T-helper 1 cell (primary cell): ENCODE data around the gene PGP.

Experiments
- DNase-seq, 5 donors: peaks; one replicate each; pipeline ENCODE4 v3.0.0-alpha.2; 2012 to 2020

The PGP gene

DNA sequence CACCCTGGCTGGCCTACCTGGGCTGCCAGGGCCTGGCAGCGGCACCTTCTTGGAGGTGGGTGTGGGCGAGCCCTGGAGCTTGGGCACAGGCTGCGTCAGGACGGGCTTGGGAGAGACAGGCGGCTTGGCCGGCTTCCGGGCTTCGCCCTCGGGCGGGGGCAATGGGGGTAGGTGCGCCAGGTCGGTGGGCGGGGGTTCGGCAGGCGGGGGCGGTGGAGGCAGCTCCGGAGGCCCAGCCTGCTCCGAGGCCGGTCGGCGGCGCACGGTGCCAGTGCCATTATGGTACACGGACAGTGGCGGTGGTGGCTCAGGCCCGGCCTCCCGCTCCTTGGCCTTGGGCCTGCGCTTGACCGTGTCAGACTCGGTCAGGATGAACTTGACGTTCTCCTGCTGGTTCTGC is 35.1 kb downstream of the PGP start:
- no peak for DNase-seq

DNA sequence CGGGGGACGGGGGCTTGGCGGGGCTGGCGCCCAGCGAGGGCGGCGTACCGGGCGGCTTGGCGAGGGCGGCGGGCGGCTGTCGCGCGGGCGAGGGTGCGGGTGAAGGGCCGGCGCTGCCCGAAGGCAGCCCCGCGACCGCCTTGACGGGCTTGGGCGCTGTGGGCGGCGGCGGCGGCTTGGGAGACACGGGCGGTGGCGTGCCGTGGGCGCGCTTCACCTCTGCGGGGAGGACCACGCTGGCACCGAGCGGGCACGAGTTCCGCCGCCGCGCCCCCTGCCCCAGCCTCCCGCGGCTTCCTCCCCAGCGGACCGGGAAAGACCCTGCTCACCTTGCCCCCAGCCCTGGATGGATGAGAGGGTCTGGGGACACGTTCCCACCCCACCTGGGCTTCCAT is 35.5 kb downstream of the PGP start:
- DNase-seq, result no peak

DNA sequence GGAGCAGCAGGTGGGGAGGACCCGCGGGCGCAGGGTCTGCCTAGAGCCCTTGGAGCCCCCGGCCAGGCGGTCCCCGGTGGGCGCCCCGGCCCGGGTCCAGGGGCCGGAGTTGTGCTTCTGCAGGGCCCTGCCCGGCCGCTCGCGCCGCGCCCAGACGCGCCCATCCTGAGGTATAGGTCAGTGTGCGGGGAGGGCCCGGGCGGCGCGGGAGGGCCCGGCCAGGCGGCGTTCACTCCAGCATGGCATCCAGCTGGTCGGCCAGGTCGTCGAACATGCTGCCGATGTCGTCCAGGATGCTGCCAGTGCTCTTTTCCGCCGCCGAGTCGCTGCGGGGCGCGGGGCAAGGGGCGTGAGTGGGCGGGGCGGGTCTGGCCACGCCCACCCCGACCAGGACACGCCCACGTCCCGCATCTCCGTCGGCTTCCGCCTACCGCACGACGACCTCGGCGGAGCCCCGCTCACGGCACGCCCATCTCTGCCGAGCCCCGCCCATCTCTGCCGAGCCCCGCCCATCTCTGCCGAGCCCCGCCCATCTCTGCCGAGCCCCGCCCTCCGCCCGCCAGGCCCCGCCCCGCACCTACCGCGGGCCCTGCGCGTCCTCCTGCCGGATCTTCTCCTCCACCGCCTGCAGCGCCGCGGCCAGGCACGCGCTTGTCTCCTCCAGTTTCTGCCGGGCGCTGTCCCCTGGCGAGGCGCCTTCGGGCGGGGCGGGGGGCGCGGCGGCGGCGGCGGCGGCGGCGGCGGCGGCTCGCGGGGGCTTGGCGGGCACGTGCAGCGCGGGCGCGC is 36.1 kb downstream of the PGP start:
- DNase-seq, result peak in 2 of 5 donors; percentile 34 to 44

DNA sequence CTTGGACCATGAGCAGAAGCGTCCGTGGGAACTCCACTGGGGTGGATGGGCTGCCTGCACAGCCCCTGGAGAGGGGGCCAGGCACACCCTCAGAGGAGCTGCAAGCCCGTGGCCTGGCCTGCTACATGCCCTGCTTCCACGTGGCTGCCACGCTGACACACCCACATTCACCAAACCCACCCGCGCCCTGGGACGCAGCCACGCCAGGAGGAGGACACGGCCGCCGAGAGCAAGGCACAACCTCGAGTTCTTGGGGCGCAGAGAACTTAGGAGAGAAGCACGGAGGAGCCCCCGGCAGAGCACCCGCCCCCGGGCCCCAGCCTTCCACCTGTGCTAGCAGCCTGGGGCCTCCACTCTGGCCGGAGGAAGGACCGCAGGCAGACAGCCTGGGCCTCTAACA is 37.1 kb downstream of the PGP start:
- no peak for DNase-seq

DNA sequence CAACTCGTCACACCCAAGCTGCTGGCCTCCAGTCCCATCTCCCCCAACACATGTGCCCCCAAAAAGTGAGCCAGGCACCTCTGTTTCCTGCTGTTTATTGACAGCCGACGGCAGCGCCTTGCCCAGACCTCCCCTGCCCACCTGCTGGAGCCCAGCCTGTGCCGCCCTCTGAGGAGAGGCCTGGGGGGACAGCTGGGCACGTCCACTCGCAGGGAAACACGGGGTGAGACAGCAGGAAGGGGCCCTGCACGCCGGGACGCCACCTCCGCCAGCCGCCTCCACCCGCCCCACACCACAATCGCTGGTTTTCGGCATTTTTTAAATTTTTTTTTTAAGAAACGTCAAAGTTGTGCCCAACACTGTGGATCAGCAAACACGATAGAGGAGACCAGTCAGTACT is 37.5 kb downstream of the PGP start:
- DNase-seq, result no peak

DNA sequence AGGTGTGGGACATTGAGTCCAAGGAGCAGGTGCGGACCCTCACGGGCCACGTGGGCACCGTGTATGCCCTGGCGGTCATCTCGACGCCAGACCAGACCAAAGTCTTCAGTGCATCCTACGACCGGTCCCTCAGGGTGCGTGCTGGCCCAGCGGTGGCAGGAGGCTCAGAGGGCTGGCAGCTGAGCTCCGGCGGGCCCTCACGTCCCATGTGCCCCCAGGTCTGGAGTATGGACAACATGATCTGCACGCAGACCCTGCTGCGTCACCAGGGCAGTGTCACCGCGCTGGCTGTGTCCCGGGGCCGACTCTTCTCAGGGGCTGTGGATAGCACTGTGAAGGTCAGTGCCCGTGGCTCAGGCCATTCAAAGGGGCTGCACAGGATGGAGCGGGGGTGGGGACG is 38.6 kb downstream of the PGP start:
- no peak for DNase-seq

DNA sequence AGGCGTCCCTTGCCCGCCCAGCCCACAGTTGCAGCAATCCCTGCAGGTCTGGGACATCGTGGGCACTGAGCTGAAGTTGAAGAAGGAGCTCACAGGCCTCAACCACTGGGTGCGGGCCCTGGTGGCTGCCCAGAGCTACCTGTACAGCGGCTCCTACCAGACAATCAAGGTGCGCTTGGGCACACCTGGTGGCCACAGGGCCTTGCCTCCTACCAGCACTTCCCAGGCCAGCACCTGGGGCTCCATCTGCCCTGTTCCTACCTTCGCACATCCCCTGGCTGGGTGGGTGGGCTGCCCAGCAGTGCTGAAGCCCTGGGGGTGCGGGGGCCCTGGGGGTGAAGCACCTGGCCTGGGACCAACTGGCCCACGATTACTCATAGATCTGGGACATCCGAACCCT is 39.2 kb downstream of the PGP start:
- no peak for DNase-seq

DNA sequence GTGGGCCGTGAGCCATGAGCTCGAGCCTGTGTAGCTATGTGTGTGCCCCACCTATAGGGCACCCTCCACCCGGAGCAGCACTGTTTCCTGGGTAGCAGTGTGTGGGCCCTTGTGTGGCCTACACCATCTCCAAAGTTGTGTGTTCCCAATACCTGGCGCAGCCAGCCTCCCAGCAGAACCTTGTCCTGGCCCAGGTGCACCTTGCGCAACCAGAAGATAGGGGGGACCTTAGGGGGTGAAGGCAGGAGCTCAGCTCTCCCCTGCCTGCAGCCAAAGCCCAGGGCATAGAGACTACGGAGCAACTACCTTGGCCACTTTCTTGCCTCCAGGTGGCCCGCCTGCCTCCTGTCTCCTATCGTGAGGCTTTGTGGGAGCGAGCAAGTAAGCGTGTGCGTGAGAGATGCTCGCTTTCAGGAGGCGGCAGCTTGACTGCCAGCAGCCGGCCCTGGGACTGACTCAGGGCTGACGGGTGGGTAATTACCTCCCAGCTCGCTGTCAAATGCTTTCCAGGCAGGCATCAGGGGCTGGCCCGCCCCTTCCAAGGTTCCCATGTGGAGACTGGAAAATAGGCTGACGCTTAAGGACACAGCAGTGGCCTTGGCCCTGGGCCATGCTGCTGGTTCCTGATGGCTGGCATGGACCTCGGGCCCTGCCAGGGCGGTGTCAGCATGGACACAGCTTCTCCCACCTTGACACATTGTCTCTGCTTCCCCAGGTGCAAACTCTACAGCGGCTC is 40.1 kb downstream of the PGP start:
- no peak for DNase-seq

DNA sequence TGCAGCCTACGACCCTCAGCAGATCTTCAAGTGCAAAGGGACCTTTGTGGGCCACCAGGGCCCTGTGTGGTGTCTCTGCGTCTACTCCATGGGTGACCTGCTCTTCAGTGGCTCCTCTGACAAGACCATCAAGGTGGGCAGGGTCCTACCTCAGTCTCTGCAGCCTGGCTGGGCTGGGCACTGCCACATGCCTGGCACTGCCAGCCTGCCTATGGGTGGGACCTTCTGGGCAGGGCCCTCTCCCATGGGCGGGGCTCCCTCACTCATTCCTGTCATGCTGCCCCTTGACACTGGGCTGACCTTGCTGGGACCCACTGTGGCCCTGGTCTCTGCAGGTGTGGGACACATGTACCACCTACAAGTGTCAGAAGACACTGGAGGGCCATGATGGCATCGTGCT is 40.7 kb downstream of the PGP start:
- DNase-seq, result no peak

DNA sequence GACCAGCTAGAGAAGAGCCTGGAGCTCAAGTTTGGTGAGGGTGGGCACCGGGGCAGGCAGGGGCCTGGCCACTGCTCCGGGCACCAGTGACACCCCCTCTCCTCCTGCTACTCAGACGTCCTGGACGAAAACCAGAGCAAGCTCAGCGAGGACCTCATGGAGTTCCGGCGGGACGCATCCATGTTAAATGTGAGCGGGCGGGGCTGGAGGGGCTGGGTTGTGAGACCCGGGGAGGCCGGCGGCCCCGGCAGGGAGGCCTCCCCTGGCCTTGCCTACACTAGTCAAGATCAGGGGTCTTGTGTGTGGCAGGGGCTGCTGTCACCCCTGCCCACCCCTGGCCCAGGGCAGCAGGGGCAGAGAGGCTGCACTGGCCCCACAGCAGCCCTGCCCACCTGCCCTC is 41.3 kb downstream of the PGP start:
- no peak for DNase-seq

DNA sequence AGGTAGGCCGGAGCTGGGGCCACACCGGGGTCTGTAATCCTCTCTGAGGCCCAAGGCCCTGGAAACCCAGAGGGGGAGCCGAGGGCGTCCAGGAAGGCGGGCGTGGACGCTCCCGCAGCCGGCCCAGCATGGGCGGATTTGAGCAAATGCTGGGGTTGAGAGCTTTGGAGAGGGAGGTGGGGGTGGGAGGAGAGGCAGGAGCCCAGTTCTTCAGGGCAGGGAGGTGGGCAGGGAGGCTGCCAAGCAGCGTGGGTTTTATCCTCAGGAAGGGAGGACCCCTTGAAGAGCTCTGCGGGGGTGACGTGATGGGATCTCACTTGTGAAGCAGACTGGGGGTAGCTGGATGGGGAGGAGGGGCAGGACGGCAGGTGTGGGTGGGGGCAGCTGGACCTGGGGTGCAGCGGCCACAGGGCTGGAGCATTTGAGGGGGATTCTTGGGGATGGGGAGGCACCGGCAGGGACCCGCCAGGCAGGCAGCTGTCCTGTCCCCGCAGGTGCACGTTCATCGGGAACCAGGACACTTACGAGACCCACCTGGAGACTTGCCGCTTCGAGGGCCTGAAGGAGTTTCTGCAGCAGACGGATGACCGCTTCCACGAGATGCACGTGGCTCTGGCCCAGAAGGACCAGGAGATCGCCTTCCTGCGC is 41.8 kb downstream of the PGP start:
- DNase-seq, result no peak

DNA sequence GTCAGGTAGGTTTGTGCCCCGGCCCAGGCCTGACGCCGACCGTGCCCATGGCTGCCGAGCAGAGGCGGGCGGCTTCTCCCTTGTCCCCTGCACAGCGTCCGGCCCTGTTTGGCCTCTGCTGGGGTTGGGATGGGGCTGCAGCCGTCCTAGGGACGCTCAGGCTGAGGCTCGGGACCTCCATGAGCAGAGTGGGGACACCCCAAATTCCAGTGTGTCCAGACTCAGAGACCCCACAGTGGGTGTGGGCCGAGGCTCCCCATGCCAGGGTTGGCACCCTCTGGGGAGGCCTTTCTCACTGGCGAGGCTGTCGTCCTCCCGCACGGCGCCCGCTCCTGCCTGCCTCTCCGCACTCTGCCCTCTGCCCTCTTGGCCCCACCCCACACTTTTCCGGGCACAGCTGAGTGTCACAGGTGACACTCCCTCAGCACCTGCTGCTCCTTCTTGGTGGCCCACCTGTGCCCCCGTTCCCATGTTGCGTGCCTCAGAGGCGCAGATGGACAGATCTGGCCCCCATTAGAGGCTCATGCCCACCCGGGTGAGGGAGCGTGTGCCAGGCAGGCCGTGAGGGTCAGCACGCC is 43.0 kb downstream of the PGP start:
- no peak for DNase-seq

DNA sequence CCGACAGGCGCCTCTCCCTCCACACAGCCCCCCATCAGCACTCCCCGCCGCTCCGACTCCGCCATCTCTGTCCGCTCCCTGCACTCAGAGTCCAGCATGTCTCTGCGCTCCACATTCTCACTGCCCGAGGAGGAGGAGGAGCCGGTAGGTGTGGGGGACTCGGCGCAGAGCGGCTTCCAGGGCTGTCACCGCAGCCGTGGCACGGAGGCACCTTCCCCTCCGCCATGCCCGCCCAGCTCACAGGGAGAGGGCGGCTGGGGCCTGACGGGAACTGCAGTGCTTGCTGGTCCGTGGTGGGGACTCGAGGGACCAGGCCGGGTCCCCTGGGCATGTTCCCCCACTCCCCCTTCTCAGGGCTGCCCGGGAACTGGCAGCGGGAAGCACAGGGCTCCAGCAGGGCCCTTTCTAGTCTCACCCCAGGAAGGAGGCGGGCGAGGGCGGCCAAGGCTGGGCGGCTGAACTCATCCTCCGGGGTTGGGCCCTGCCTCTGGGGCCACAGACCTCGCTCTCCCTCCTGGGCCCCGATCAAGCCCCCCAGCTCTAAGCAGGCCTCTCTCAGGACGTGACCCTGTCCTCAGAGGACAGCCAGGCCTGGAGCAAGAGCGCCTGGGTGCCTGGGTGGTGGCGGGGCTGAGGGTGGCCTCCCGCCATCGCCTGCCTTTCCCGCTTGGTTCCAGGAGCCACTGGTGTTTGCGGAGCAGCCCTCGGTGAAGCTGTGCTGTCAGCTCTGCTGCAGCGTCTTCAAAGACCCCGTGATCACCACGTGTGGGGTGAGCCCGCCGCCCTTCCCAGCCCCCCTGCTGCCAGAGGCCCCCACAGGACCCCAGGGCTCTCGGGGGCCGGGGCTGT is 43.8 kb downstream of the PGP start:
- no peak for DNase-seq

DNA sequence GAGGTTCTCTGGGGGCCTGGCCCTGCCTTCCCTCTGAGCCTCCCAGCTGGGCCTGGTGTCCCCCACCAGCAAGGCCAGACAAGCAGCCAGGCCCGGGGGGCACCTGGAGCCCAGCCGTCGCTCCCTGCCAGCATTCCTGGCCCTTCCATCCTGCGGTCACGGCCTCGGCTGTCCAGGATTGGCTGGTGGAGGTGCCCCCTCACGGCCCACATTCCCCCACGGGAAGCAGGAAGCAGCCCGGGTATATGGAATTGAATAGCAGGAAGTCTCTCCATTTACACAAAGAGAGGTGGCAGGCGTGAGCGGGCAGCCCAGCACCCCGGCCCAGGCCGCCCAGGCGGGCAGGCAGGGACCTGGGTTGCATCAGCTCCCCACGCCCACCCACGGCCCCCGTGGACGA is 44.6 kb downstream of the PGP start:
- DNase-seq, result no peak

DNA sequence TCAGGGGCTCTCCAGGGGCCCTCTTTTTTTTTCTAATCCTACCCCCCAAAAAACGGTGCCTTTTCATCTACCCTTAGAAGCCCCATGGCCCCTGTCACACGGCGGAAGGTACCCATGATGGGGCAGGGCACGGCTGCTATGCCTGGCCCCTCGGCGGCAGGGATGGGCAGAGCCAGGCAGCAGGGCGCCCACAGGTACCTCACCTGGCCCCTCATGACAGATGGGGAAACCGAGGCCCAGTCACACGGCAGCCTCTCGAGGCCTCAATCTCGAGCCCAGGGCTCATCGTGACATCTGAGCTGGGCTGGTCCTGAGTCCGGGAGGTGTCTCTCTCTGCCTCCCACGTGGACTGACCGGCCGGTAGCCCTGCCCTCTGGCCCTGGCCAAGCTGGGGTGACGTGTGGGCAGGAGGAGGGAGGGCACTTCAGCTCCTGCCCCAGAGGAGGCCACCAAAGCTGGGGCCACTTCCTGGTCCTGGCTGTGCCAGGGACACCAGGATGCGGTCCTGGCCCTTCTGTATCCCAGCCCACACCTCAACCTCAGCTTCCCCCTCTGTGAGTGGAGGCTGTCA is 47.5 kb downstream of the PGP start:
- no peak for DNase-seq

DNA sequence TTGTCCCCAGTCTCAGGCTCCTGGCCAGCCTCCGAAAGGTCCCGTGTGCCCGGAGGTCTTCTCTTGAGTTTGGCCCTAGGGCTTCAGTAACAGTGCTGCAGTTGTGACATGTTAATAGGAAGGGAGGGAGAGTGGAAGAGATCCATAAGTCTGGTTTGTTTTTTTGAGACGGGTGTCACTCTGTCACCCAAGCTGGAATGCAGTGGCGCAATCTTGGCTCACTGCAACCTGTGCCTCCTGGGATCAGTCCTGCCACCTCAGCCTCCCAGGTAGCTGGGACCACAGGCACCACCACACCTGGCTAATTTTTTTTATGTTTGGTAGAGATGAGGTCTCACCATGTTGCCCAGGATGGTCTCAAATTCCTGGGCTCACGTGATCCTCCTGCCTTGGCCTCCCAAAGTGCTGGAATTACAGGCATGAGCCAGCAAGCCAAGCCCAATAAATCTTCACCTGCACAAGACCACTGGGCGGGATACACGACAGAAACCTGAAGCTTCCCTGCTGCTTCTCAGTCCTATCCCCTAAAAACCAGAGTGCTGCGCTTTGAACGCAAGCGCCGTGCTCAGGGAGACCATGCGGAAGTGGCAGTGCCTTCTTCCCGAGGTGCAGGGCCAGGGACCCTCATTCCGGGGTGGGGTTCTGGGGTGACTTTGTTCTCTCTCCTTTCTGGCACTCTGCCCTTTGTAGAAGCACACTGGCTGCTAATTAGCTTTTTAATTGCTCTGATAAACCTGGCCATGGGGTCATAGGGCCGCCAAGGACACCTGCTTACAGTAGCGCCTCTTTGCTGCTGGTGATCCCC is 48.2 kb downstream of the PGP start:
- DNase-seq, result no peak

DNA sequence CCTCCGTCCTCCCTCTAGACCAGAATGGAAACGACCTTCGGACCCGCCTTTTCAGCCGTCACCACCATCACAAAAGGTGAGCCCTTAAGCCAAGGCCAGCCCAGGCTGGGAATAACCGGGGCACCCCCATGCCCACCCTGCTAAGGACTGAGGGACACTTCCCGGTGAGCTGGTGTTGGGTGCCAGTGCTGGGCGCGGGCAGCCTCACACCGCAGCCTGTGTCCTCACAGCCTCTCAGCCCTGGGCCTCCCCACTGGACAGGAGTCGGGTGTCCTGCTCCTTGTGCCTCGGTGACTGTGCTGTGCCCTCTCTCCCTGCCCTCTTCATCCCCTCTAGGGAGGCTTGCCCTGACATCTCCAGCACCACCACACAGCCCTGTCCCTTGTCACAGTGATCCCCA is 48.8 kb downstream of the PGP start:
- DNase-seq, result no peak

DNA sequence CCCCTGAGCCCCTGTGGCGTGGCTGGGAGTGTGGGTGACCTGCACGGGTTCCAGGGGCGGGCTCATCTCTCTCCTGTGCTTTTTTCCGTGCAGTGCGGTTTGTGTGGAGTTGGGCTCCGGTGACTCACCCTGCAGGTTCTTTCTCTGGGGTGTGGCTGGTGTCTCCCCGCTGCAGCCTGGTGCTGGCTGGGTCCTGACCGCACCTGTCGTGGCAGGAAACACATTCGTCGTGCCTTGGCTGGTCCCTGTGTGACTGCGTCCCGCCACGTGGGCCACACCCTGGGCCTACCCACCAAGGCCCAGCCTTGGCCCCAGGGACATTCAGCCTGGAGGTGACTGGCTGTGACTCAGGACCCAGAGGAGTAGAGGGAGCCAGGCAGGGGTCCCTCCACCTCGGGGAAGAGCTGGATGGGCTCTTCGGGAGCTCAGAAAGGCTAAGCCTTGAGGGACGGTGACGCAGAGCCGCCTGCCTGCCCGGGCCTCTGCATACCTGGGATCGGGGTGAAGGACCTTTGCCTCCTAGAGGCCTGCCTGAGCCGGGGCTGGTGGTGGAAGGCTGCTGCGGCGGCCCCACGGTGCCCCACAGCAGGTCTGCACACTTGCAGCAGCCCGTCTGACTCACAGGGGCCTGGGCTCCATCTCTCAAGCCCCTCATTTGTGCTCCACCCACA is 51.3 kb downstream of the PGP start:
- DNase-seq, result peak in 2 of 5 donors; percentile 30 to 35

DNA sequence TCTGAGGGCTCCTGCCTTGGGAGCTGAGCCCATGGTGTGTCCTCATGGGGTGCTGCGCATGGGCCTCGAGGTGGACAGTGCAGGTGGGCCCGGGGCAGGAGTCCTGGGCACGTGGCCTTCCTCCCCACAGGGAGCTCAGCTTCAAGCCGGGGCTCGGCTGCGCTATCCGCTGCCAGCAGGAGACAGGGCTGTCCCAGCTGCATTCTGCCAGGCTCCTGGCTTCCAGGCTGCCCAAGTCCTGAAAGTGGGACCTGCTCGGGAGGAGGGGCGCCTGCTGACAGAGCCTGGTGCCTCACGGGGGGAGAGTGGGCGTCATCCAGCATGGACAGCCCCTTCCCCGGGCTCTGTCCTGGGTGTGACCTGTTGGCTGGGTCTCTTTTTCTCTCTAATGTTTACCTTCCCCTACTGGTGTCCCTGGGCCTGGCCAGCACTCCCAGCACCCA is 51.9 kb downstream of the PGP start:
- no peak for DNase-seq

DNA sequence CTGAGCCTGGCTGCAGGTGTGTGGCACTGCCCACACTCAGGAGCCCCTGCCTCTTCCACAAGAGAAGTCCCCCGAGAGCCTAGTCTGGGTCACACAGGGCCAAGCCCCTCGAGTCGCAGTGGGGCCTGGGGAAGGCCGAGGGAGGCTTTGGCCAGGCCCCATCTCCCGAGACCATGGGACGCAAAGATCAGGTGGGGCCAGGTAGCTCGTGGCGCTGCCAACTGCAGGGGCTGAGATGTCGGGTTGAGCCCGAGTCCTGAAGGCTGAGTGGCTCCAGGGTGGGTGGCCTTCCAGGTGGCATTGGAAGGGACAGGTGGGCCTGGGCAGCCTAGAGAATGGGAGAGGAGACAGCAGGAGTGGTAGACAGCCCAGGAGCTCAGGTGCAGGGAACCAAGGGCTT is 52.7 kb downstream of the PGP start:
- no peak for DNase-seq
